GM23248 (cell line): Measurements from ENCODE around the gene PPP2R5C.

Experiments used
- EZH2 ChIP-seq: fragments of 200-600 bp; sonication (generic); IDR thresholded peaks from 2 replicates; pipeline ENCODE4 v1.6.1; 2018; ENCODE audit warnings: antibody characterized with exemption, mild to moderate bottlenecking; ENCODE audit not compliant: insufficient read depth, poor library complexity, severe bottlenecking
- EZH2phosphoT487 ChIP-seq: fragments of 200-600 bp; sonication (generic); IDR thresholded peaks from 2 replicates; pipeline ENCODE4 v1.6.1; 2018; ENCODE audit warnings: antibody characterized with exemption, moderate library complexity, mild to moderate bottlenecking, low read depth; ENCODE audit not compliant: insufficient read depth

DNA sequence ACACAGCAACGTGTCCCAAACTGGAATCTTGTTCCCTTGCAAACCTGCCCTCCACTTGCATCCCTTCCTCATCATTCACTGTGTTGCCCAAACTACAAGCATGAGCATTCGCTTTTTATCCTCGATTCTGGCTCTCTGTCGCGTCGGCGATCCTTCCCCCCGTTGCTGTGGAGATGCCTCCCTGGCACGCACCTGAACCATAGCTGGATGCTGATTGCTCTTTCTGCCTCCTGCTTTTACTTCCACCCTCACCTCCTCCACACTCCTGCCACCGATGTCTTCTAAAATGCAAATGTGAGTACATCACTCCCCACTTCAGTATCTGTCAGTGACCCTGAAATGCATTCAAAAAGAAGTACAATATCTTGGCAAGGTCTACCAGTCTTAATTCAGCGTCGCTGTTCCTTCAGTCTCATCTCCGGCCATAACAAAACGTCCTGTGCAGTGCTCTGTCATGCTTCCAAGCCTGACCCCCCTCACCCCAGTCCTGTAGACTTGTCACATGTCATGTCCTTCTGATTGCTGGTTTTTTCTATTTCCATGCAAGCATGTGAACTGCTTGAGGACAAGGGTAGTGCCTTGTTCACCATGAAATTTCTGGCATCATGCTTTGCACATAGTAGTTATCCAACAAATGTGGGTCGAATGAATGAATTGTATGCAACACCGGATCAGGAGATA, 2.5 kb upstream of the PPP2R5C start:
- TF ChIP-seq EZH2phosphoT487: no peak
- no peak for TF ChIP-seq EZH2
